CD14-positive monocyte (primary cell): Measurements from ENCODE around the gene DRC1. TPM values are rescaled to one million over a fixed set of nuclear protein-coding genes. Genes with fewer than 3 reads are reported as not detected.

Experiments
- DNase-seq, 3 donors: peaks; one replicate each; pipeline ENCODE4 v3.0.0-alpha.2; 2011 to 2022
- H2AFZ ChIP-seq: 2 replicates; pipeline ENCODE4 v1.6.0; 2012; ENCODE audit warnings: mild to moderate bottlenecking, low read depth, low read length, inconsistent platforms; ENCODE audit not compliant: insufficient read depth, poor library complexity, severe bottlenecking
- H3K27ac ChIP-seq, 2 donors: 1 replicate in 1 of 2; 2 replicates in 1 of 2; pipeline ENCODE4 v1.5.1; 2012 to 2013; ENCODE audit warnings: low read length in 2 of 2, control low read depth in 1 of 2, inconsistent platforms in 1 of 2, low read depth in 1 of 2, mild to moderate bottlenecking in 1 of 2
- H3K27me3 ChIP-seq, 2 donors: one replicate each; pipeline versions ENCODE4 v1.6.0 to v1.6.1; 2011 to 2013; ENCODE audit warnings: low read length in 2 of 2; ENCODE audit not compliant: control insufficient read depth in 2 of 2, insufficient read depth in 2 of 2
- H3K36me3 ChIP-seq, 2 donors: replicated peaks in 1 of 2; 1 replicate in 1 of 2; 2 replicates in 1 of 2; pipeline versions ENCODE4 v1.5.1 to v1.6.1; 2012 to 2013; ENCODE audit warnings: low read length in 2 of 2, control low read depth in 1 of 2, inconsistent platforms in 1 of 2, mild to moderate bottlenecking in 1 of 2; ENCODE audit not compliant: insufficient read depth in 2 of 2, control insufficient read depth in 1 of 2
- H3K4me1 ChIP-seq, 2 donors: 1 replicate in 1 of 2; 2 replicates in 1 of 2; pipeline versions ENCODE4 v1.5.1 to v1.6.1; 2012 to 2013; ENCODE audit warnings: low read length in 2 of 2, control low read depth in 1 of 2, inconsistent platforms in 1 of 2, mild to moderate bottlenecking in 1 of 2, moderate library complexity in 1 of 2; ENCODE audit not compliant: insufficient read depth in 2 of 2, control insufficient read depth in 1 of 2
- H3K4me2 ChIP-seq: replicated peaks from 2 replicates; pipeline ENCODE3; 2012; ENCODE audit warnings: low read length, moderate library complexity, mild to moderate bottlenecking; ENCODE audit not compliant: poor library complexity, severe bottlenecking; ENCODE audit errors: extremely low read depth
- H3K4me3 ChIP-seq, 3 experiments: fragments of 200-600 bp in 1 of 3; sonication (generic) in 1 of 3; replicated peaks in 1 of 3; 1 replicate in 2 of 3; 2 replicates in 1 of 3; pipeline ENCODE4 v1.5.1; 2011 to 2013; ENCODE audit warnings: low read length in 3 of 3, mild to moderate bottlenecking in 3 of 3, control low read depth in 2 of 3, low read depth in 2 of 3, inconsistent platforms in 1 of 3, moderate library complexity in 1 of 3
- H3K79me2 ChIP-seq: 2 replicates; pipeline ENCODE4 v1.6.0; 2012; ENCODE audit warnings: mild to moderate bottlenecking, control low read depth, inconsistent platforms, low read length, moderate library complexity; ENCODE audit not compliant: insufficient read depth
- H3K9ac ChIP-seq: 2 replicates; pipeline ENCODE4 v1.6.0; 2017; ENCODE audit warnings: low read length, mild to moderate bottlenecking; ENCODE audit not compliant: insufficient read depth, poor library complexity, severe bottlenecking
- H3K9me3 ChIP-seq, 2 donors: replicated peaks in 1 of 2; 1 replicate in 1 of 2; 2 replicates in 1 of 2; pipeline versions ENCODE4 v1.5.1 to v1.6.1; 2012 to 2013; ENCODE audit warnings: low read length in 2 of 2, control low read depth in 1 of 2; ENCODE audit not compliant: control insufficient read depth in 1 of 2, insufficient read depth in 1 of 2
- H4K20me1 ChIP-seq: 2 replicates; pipeline ENCODE4 v1.6.0; 2012; ENCODE audit warnings: mild to moderate bottlenecking, low read length, control low read depth, moderate library complexity; ENCODE audit not compliant: insufficient read depth
- H3K27ac Mint-ChIP-seq, 7 donors: one replicate each; pipeline ENCODE4 v1.8.0; 2020; ENCODE audit warnings: mild to moderate bottlenecking in 7 of 7, mixed read lengths in 7 of 7, moderate library complexity in 6 of 7, inconsistent platforms in 2 of 7
- H3K27me3 Mint-ChIP-seq, 3 donors: one replicate each; pipeline ENCODE4 v1.8.0; 2021 to 2022; ENCODE audit warnings: low read depth in 3 of 3, mild to moderate bottlenecking in 3 of 3, mixed read lengths in 3 of 3, moderate library complexity in 3 of 3, inconsistent platforms in 1 of 3
- H3K36me3 Mint-ChIP-seq, 2 donors: one replicate each; pipeline ENCODE4 v1.8.0; 2020; ENCODE audit warnings: mixed read lengths in 2 of 2, inconsistent platforms in 1 of 2, mild to moderate bottlenecking in 1 of 2
- H3K4me1 Mint-ChIP-seq: one replicate; pipeline ENCODE4 v1.8.0; 2020; ENCODE audit warnings: mild to moderate bottlenecking, mixed read lengths
- H3K4me3 Mint-ChIP-seq, 2 donors: one replicate each; pipeline ENCODE4 v1.8.0; 2020; ENCODE audit warnings: mild to moderate bottlenecking in 2 of 2, mixed read lengths in 2 of 2, moderate library complexity in 1 of 2
- H3K9me3 Mint-ChIP-seq, 7 donors: one replicate each; pipeline ENCODE4 v1.8.0; 2020 to 2022; ENCODE audit warnings: mixed read lengths in 7 of 7, mild to moderate bottlenecking in 6 of 7, moderate library complexity in 6 of 7, inconsistent platforms in 2 of 7
- WGBS: methylation state at CpG from one replicate; pipeline ENCODE4 v1.1.5; 2013; ENCODE audit warnings: missing lambda C conversion rate; ENCODE audit not compliant: insufficient coverage; 5-methylcytosine and 5-hydroxymethylcytosine counted together
- intact Hi-C, 2 donors: fragments of 100-400 bp; cut with micrococcal nuclease; formaldehyde crosslinking; loops; one replicate each; pipeline versions ENCODE4 v1.15.0 to v1.15.1; 2023
- polyA plus RNA-seq, 3 donors: library from polyadenylated mRNA; depleted of rRNA in 1 of 3; unstranded in 2 of 3; stranded (reverse) in 1 of 3; fragments of 300-500 nt in 2 of 3; fragments of >200 nt in 1 of 3; fragmentation: Illumina TruSeq in 2 of 3; gene quantifications; 1 replicate in 2 of 3; 2 replicates in 1 of 3; pipeline ENCODE4 v1.2.3, GENCODE V29; 2012 to 2021
- TF ChIP-seq, protein P1 (sequence below): fragments of 200-600 bp; IDR thresholded peaks from one replicate; pipeline ENCODE4 v1.8.0; 2022; ENCODE audit warnings: antibody characterized with exemption, mild to moderate bottlenecking

The DRC1 gene
- polyA plus RNA-seq, 3 donors = not detected

DNA sequence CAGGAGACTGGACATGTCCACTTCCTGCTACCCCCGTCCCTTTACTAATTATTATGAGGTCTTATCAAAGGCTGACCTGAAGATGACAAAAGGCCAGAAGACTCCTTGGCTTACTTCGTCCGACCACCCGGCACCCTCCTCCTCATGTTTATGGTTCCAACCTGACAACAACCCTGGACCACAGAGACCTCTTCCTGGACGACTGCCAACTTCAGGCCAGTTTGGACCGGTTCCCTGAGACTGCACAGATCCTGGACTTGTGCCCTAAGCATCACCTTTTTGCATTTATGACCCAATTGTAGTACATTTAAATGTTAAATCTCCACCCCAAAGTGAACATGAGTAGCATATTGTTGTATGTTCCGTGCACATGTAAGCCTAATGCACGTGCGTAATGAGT, 5.8 kb downstream of the DRC1 start:
- TF ChIP-seq, protein P1, sequence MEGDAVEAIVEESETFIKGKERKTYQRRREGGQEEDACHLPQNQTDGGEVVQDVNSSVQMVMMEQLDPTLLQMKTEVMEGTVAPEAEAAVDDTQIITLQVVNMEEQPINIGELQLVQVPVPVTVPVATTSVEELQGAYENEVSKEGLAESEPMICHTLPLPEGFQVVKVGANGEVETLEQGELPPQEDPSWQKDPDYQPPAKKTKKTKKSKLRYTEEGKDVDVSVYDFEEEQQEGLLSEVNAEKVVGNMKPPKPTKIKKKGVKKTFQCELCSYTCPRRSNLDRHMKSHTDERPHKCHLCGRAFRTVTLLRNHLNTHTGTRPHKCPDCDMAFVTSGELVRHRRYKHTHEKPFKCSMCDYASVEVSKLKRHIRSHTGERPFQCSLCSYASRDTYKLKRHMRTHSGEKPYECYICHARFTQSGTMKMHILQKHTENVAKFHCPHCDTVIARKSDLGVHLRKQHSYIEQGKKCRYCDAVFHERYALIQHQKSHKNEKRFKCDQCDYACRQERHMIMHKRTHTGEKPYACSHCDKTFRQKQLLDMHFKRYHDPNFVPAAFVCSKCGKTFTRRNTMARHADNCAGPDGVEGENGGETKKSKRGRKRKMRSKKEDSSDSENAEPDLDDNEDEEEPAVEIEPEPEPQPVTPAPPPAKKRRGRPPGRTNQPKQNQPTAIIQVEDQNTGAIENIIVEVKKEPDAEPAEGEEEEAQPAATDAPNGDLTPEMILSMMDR = no peak

DNA sequence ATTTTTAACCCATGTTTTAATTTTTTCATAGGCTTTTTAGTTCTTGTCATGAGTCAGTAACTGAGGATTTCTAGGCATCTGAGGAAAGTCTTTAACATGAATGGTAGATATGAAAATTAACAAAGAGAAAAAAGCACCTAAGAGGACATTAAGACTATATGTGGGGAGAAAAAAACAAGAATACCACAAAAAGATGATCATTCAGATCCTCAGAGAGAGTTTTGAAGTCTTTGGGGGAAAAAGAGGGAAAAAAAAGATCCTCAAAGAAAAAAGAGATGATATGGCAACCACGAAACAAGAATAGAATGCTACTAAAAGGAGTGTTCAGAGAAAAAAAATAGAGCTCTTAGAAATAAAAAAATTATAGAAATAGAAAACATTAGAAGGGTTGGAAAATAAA, 8.1 kb downstream of the DRC1 start:
- Histone ChIP-seq H4K20me1 (no peaks in the 10 kb centered on the region), H3K9me3 (no peaks in the 10 kb centered on the region), H3K4me1 (peaks cover 9 to 17% of the 10 kb centered on the region in 2 donors), H3K4me2 (no peak overlapping the region), H3K9ac (no peak overlapping the region), H3K4me3 (no peak overlapping the region), H3K27ac (no peak overlapping the region), H3K36me3 (no peaks in the 10 kb centered on the region), H2AFZ (no peak overlapping the region), H3K79me2 (no peaks in the 10 kb centered on the region), H3K27me3 (no peaks in the 10 kb centered on the region)
- no peak overlapping the region for H3K27ac Mint-ChIP-seq
- H3K36me3 Mint-ChIP-seq = no peaks in the 10 kb centered on the region
- peaks cover 2 to 8% (median 3%) of the 10 kb centered on the region in 3 donors for H3K27me3 Mint-ChIP-seq
- peaks cover 19% of the 10 kb centered on the region for H3K4me1 Mint-ChIP-seq
- no peaks in the 10 kb centered on the region for H3K9me3 Mint-ChIP-seq
- intact Hi-C loops = no loop called here
- TF ChIP-seq, protein P1 = no peak
- DNase-seq = no peak
- H3K4me3 Mint-ChIP-seq = no peak overlapping the region
- WGBS = no CpG with 5 or more reads among the region's 1 CpG

More for the DNA sequence above, 5.8 kb downstream of the DRC1 start:
- H3K36me3 ChIP-seq = no peaks in the 10 kb centered on the region
- no peaks in the 10 kb centered on the region for H3K9me3 ChIP-seq
- Mint-ChIP-seq H3K9me3 (no peaks in the 10 kb centered on the region), H3K4me3 (no peak overlapping the region), H3K27ac (no peak overlapping the region), H3K36me3 (no peaks in the 10 kb centered on the region), H3K27me3 (peaks cover 5 to 9% (median 5%) of the 10 kb centered on the region in 3 donors), H3K4me1 (peaks cover 17% of the 10 kb centered on the region)
- peaks cover 9 to 13% of the 10 kb centered on the region in 2 donors for H3K4me1 ChIP-seq
- H3K9ac ChIP-seq = no peak overlapping the region
- H3K4me3 ChIP-seq = no peak overlapping the region
- no peak overlapping the region for H3K4me2 ChIP-seq
- H3K27ac ChIP-seq = no peak overlapping the region
- H3K27me3 ChIP-seq = no peaks in the 10 kb centered on the region
- no peaks in the 10 kb centered on the region for H4K20me1 ChIP-seq
- intact Hi-C loops = no loop called here
- H3K79me2 ChIP-seq = no peaks in the 10 kb centered on the region
- WGBS = 96% methylated on average over 6 of the region's 9 CpGs
- H2AFZ ChIP-seq = no peak overlapping the region
- DNase-seq = no peak
